IMR-90 (cell line): ENCODE measurements around the gene GATA2. TPM values are rescaled to one million over a fixed set of nuclear protein-coding genes. Genes with fewer than 3 reads are reported as not detected.

ENCODE experiments used
- ATAC-seq: fragments of 200-7000 bp; cut with Tn5 transposase; 2 replicates; pipeline ENCODE4 v1.9.1; 2020; ENCODE audit warnings: low read depth, mild to moderate bottlenecking, moderate library complexity
- BruUV-seq: library from RNA; stranded (reverse); fragments of 400-500 nt; replicated peaks from 2 replicates; lab custom pipeline; 2021; lab: Mats Ljungman, UMichigan
- CTCF ChIA-PET: fragments of 300-600 bp; formaldehyde crosslinking; extraction: SDS; loops from one replicate; lab custom pipeline; 2021; ENCODE audit warnings: antibody characterized with exemption; lab: Yijun Ruan, JAX
- POLR2A ChIA-PET: fragments of 300-600 bp; sonication (Branson Sonifier 250); formaldehyde crosslinking; loops from one replicate; lab custom pipeline; 2022; ENCODE audit warnings: antibody characterized with exemption; ENCODE audit not compliant: unreplicated experiment; lab: Charles Lee
- DNase-seq: peaks from one replicate; pipeline ENCODE4 v3.0.0; 2013
- H2AFZ ChIP-seq: replicated peaks from 2 replicates; pipeline ENCODE3; 2013; ENCODE audit warnings: low read length, mild to moderate bottlenecking; ENCODE audit not compliant: poor library complexity
- H2AK5ac ChIP-seq: 2 replicates; pipeline ENCODE4 v1.6.1; 2013; ENCODE audit warnings: low read depth, low read length, inconsistent platforms
- H2AK9ac ChIP-seq: replicated peaks from 2 replicates; pipeline ENCODE3; 2013; ENCODE audit warnings: mild to moderate bottlenecking, low read depth, low read length, moderate library complexity; ENCODE audit not compliant: poor library complexity
- H2BK120ac ChIP-seq: 2 replicates; pipeline ENCODE4 v1.6.1; 2013; ENCODE audit warnings: low read depth, low read length, inconsistent platforms
- H2BK15ac ChIP-seq: 3 replicates; pipeline ENCODE4 v1.6.1; 2013; ENCODE audit warnings: low read depth, low read length, inconsistent platforms
- H2BK20ac ChIP-seq: 2 replicates; pipeline ENCODE4 v1.6.1; 2013; ENCODE audit warnings: low read depth, mild to moderate bottlenecking, inconsistent platforms, low read length, moderate library complexity
- H2BK5ac ChIP-seq: 2 replicates; pipeline ENCODE4 v1.6.1; 2013; ENCODE audit warnings: mild to moderate bottlenecking, low read depth, low read length, inconsistent platforms; ENCODE audit not compliant: poor library complexity, severe bottlenecking
- H3K14ac ChIP-seq: replicated peaks from 2 replicates; pipeline ENCODE4 v1.6.1; 2013; ENCODE audit warnings: low read depth, low read length, inconsistent platforms
- H3K18ac ChIP-seq: 2 replicates; pipeline ENCODE4 v1.6.1; 2013; ENCODE audit warnings: low read depth, low read length, control low read depth
- H3K23ac ChIP-seq: 2 replicates; pipeline ENCODE4 v1.6.1; 2013; ENCODE audit warnings: low read depth, low read length, inconsistent platforms
- H3K27ac ChIP-seq: 2 replicates; pipeline ENCODE4 v1.5.1; 2013; ENCODE audit warnings: mild to moderate bottlenecking, control low read depth, low read length; ENCODE audit not compliant: insufficient read depth
- H3K27me3 ChIP-seq: 2 replicates; pipeline ENCODE4 v1.6.1; 2013; ENCODE audit warnings: low read length; ENCODE audit not compliant: control insufficient read depth, insufficient read depth
- H3K36me3 ChIP-seq: 2 replicates; pipeline ENCODE4 v1.6.1; 2013; ENCODE audit warnings: low read length, mixed read lengths; ENCODE audit not compliant: control insufficient read depth, insufficient read depth
- H3K4ac ChIP-seq: 2 replicates; pipeline ENCODE4 v1.6.1; 2013; ENCODE audit warnings: low read depth, low read length, inconsistent platforms
- H3K4me1 ChIP-seq: 2 replicates; pipeline ENCODE4 v1.6.1; 2013; ENCODE audit warnings: low read length, mixed read lengths; ENCODE audit not compliant: control insufficient read depth, insufficient read depth
- H3K4me2 ChIP-seq: 2 replicates; pipeline ENCODE4 v1.6.1; 2013; ENCODE audit warnings: low read depth, mild to moderate bottlenecking, control low read depth, low read length, moderate library complexity
- H3K4me3 ChIP-seq: 2 replicates; pipeline ENCODE4 v1.5.1; 2013; ENCODE audit warnings: low read depth, mild to moderate bottlenecking, control low read depth, low read length, moderate library complexity; ENCODE audit not compliant: insufficient read depth
- H3K56ac ChIP-seq: 2 replicates; pipeline ENCODE4 v1.6.1; 2013; ENCODE audit warnings: low read length, inconsistent platforms; ENCODE audit not compliant: insufficient read depth; ENCODE audit errors: extremely low read depth
- H3K79me1 ChIP-seq, 2 experiments: 2 replicates each; pipeline ENCODE4 v1.6.1; 2013; ENCODE audit warnings: low read length in 2 of 2, inconsistent platforms in 1 of 2, low read depth in 1 of 2
- H3K9ac ChIP-seq: 2 replicates; pipeline ENCODE4 v1.6.1; 2013; ENCODE audit warnings: low read depth, low read length, control low read depth
- H3K9me1 ChIP-seq: 2 replicates; pipeline ENCODE4 v1.6.1; 2013; ENCODE audit warnings: low read length, inconsistent platforms; ENCODE audit not compliant: insufficient read depth
- H3K9me3 ChIP-seq: 2 replicates; pipeline ENCODE4 v1.6.1; 2013; ENCODE audit warnings: low read length; ENCODE audit not compliant: control insufficient read depth, insufficient read depth
- H4K20me1 ChIP-seq: 2 replicates; pipeline ENCODE4 v1.6.1; 2013; ENCODE audit warnings: low read length, inconsistent platforms; ENCODE audit not compliant: insufficient read depth
- H4K5ac ChIP-seq: 2 replicates; pipeline ENCODE4 v1.6.1; 2013; ENCODE audit warnings: mild to moderate bottlenecking, low read depth, low read length, control low read depth
- H4K8ac ChIP-seq, 2 experiments: 2 replicates each; pipeline ENCODE4 v1.6.1; 2013; ENCODE audit warnings: low read depth in 2 of 2, low read length in 2 of 2, control low read depth in 1 of 2, inconsistent platforms in 1 of 2
- H4K91ac ChIP-seq: 2 replicates; pipeline ENCODE4 v1.6.1; 2013; ENCODE audit warnings: low read depth, low read length, inconsistent platforms; ENCODE audit not compliant: insufficient read depth
- CEBPB ChIP-seq: IDR thresholded peaks from 2 replicates; pipeline ENCODE4 v1.6.1; 2012; ENCODE audit warnings: low read depth, low read length, improper control_type of control experiment
- CHD1 ChIP-seq: IDR thresholded peaks from 2 replicates; pipeline ENCODE4 v1.6.1; 2012; ENCODE audit warnings: low read depth, low read length, improper control_type of control experiment
- MAFK ChIP-seq: IDR thresholded peaks from 2 replicates; pipeline ENCODE4 v1.6.1; 2012; ENCODE audit warnings: low read depth, low read length, improper control_type of control experiment
- MAZ ChIP-seq: IDR thresholded peaks from 2 replicates; pipeline ENCODE4 v1.6.1; 2012; ENCODE audit warnings: low read depth, mild to moderate bottlenecking, low read length, improper control_type of control experiment, moderate library complexity, borderline replicate concordance
- MXI1 ChIP-seq: IDR thresholded peaks from 2 replicates; pipeline ENCODE4 v1.6.1; 2012; ENCODE audit warnings: low read depth, mild to moderate bottlenecking, low read length, moderate library complexity, borderline replicate concordance
- NFE2L2 ChIP-seq: fragments of 150-350 bp; IDR thresholded peaks from 2 replicates; pipeline ENCODE4 v1.6.1; 2016; ENCODE audit warnings: low read depth, mild to moderate bottlenecking, low read length
- POLR2A ChIP-seq: IDR thresholded peaks from 2 replicates; pipeline ENCODE4 v1.6.1; 2012; ENCODE audit warnings: mild to moderate bottlenecking, low read depth, low read length
- RAD21 ChIP-seq: IDR thresholded peaks from 2 replicates; pipeline ENCODE4 v1.6.1; 2012; ENCODE audit warnings: low read length, improper control_type of control experiment
- RFX5 ChIP-seq: IDR thresholded peaks from 2 replicates; pipeline ENCODE4 v1.8.0; 2012; ENCODE audit warnings: low read depth, mild to moderate bottlenecking, low read length, moderate library complexity
- SMC3 ChIP-seq: fragments of 150-350 bp; IDR thresholded peaks from 2 replicates; pipeline ENCODE4 v1.6.1; 2016; ENCODE audit warnings: low read depth, mild to moderate bottlenecking, antibody characterized with exemption, low read length, moderate library complexity
- WGBS, 2 experiments: methylation state at CpG; one replicate each; pipeline versions ENCODE4 v1.1.5 to v1.1.7; 2013; ENCODE audit warnings: missing lambda C conversion rate in 2 of 2; ENCODE audit not compliant: insufficient read length in 1 of 2; ENCODE audit errors: extremely low coverage in 2 of 2; 5-methylcytosine and 5-hydroxymethylcytosine counted together
- dilution Hi-C: fragments of 300-500 bp; cut with HindIII; formaldehyde crosslinking; loops from one replicate; pipeline ENCODE4 v1.14.3; 2018; ENCODE audit warnings: low sequenced_read_pairs; ENCODE audit not compliant: unreplicated experiment
- in situ Hi-C: fragments of 300-500 bp; cut with MboI; formaldehyde crosslinking; loops from 3 replicates; pipeline ENCODE4 v1.14.3; 2019; ENCODE audit warnings: low sequenced_read_pairs, inconsistent platforms, mixed read lengths
- intact Hi-C: fragments of 100-400 bp; cut with micrococcal nuclease; formaldehyde crosslinking; loops from 2 replicates; pipeline ENCODE4 v1.10.0; 2022
- polyA plus RNA-seq, 3 experiments: library from polyadenylated mRNA; depleted of rRNA; stranded (reverse); fragments of >200 nt; gene quantifications; 2 replicates each; pipeline ENCODE4 v1.2.3, GENCODE V29; 2012; ENCODE audit warnings: low replicate concordance in 1 of 3
- total RNA-seq: library from RNA; depleted of rRNA; stranded (reverse); fragments of >200 nt; gene quantifications from 2 replicates; pipeline ENCODE4 v1.2.3, GENCODE V29; 2012
- TF ChIP-seq, protein P1 (sequence below): fragments of 150-350 bp; IDR thresholded peaks from 2 replicates; pipeline ENCODE4 v1.6.1; 2017; ENCODE audit warnings: mild to moderate bottlenecking, antibody characterized with exemption, low read length, low read depth
- TF ChIP-seq, protein P2 (sequence below): fragments of 150-350 bp; IDR thresholded peaks from 2 replicates; pipeline ENCODE4 v1.6.1; 2016; ENCODE audit warnings: low read depth, mild to moderate bottlenecking, low read length, moderate library complexity, borderline replicate concordance

The GATA2 gene
- total and polyA plus RNA-seq, 2 of the 4 experiments (the other 2 are of a cell fraction) = 2.2 to 13.5 TPM

DNA sequence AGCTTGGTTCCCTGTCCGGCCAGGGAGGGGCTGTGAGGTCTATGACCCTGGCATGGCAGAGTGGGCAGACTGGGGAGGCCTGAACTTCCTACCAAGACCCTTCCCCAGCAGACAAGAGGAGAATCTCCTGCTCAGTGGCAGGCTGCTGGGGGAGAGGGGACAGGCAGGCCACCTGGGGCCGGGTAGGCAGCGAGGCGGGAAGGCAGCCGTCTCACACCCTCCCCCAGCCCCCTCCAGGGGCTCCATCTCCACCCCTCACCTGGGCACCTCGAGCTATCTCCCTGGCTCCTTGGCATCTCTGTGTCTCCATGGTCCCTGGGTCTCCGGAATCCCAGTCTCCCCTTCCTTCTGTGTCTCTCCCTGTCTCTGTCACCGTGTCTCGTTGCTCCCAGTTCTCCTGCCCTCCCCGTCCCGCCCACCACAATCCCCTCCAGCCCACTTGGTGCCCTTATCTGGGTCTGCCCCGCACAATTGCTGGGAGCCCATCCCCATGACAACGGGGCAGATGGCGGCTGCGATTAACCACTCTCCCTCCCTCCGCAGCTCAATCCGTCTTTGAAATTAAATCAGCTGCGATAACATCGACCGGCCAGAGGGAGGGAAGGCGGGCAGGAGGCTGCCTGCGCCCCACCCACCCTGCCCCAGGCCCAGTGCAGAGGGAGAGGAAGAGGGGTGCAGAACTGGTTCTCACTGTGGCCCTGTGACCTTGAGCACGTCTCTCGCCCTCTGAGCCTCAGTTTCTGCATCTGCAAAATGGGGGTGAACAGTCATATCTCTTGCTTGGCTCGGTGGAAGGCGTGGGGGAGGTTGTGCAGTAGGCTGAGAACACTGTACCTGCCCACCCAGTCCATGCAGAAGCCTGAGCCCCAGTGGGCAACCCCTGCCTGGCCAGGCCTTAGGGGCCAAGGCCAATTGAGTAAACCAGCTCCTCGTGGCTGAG, 36.0 kb downstream of the GATA2 start:
- Histone ChIP-seq H3K14ac (no peak overlapping the region), H3K36me3 (no peaks in the 10 kb centered on the region), H4K8ac (no peak overlapping the region), H3K27me3 (peaks cover 69% of the 10 kb centered on the region), H3K56ac (no peak overlapping the region), H2BK5ac (no peak overlapping the region), H2AFZ (no peak overlapping the region), H2BK20ac (no peak overlapping the region), H3K4me2 (no peak overlapping the region), H4K20me1 (no peaks in the 10 kb centered on the region; the same call in 1 of the 2 replicates), H3K9me3 (peaks cover 2% of the 10 kb centered on the region; the same call in 1 of the 2 replicates), H4K91ac (no peak overlapping the region), H3K27ac (no peak overlapping the region), H3K4me3 (no peak overlapping the region), H3K18ac (no peak overlapping the region), H3K4ac (no peak overlapping the region), H3K9me1 (no peaks in the 10 kb centered on the region), H3K9ac (no peak overlapping the region), H2AK5ac (no peak overlapping the region), H3K79me1 (no peaks in the 10 kb centered on the region), H4K5ac (no peak overlapping the region), H3K23ac (no peak overlapping the region), H2AK9ac (no peak overlapping the region), H2BK120ac (no peak overlapping the region), H2BK15ac (no peak overlapping the region), H3K4me1 (no peaks in the 10 kb centered on the region)
- ATAC-seq (no peak), DNase-seq (no peak)
- in situ Hi-C loops (no loop called here), dilution Hi-C loops (no loop called here), intact Hi-C loops (no loop called here)
- CTCF ChIA-PET = no interaction called here
- POLR2A ChIA-PET = no interaction called here
- 46% methylated on average over 7 of the region's 27 CpGs; no CpG with 5 or more reads in 1 of the 2 experiments for WGBS, 2 experiments
- BruUV-seq = no TSS peak
- TF ChIP-seq SMC3 (no peak), RAD21 (no peak), POLR2A (no peak), NFE2L2 (no peak), MAZ (no peak), RFX5 (no peak), CEBPB (no peak), MAFK (no peak), CHD1 (no peak), MXI1 (no peak)
- TF ChIP-seq, protein P1, sequence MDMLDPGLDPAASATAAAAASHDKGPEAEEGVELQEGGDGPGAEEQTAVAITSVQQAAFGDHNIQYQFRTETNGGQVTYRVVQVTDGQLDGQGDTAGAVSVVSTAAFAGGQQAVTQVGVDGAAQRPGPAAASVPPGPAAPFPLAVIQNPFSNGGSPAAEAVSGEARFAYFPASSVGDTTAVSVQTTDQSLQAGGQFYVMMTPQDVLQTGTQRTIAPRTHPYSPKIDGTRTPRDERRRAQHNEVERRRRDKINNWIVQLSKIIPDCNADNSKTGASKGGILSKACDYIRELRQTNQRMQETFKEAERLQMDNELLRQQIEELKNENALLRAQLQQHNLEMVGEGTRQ = no peak
- TF ChIP-seq, protein P2, sequence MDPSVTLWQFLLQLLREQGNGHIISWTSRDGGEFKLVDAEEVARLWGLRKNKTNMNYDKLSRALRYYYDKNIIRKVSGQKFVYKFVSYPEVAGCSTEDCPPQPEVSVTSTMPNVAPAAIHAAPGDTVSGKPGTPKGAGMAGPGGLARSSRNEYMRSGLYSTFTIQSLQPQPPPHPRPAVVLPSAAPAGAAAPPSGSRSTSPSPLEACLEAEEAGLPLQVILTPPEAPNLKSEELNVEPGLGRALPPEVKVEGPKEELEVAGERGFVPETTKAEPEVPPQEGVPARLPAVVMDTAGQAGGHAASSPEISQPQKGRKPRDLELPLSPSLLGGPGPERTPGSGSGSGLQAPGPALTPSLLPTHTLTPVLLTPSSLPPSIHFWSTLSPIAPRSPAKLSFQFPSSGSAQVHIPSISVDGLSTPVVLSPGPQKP = no peak
